ENCODE measurements around the gene ASTN2. TPM values are rescaled to one million over a fixed set of nuclear protein-coding genes. Genes with fewer than 3 reads are reported as not detected.
A peak's percentile ranks its signal among the peaks of the same experiment; 100 is the strongest.

The ASTN2 gene
- total RNA-seq, 1 donor from 2014 or later: 0.53 TPM

DNA sequence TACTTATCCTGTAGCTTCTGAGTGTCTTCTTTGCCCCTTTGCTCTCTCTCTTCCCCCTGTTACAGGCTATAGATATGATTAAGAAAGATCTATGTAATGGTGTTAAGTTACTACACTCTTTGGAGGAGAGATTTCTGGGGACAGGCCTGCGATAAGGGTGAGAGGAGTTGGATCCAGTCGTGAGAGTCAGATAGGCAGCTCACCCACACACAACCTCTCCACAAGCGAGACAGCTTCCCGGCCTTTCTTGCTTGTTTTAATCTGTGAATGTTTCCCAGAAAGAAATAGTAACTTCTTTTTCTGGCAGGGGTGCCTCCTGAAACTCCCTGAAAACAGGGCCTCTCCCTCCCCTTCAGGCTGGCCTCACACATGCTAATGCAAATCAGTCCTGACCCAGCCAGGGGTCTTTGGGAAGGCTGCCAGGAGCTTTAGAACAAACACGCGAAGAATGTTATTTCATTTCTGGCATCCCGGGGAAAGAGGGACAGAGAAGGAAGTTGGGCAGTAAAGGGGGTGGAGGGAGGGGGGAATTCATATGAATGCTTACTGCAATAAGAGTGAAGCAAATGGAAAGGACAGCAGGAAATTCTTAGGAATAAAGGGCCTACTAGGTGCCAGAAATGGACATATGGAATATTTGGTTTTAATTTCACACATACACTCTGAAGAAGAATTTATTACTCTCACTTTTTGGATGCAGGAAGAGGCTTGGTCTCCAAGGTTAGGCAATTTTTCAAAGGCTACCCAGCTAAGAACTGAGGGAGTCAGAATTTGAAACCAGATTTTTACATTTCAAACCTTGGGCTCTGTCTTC is 943.6 kb downstream of the ASTN2 start:
- FAIRE-seq (no peak), DNase-seq (ENCODE audit: low read depth) (no peak)
- Histone ChIP-seq H3K27me3 (ENCODE audit: control insufficient read depth, insufficient read depth, low read length) (no peaks in the 10 kb centered on the region), H3K4me3 (ENCODE audit: low read depth, low read length) (no peak overlapping the region), H3K36me3 (ENCODE audit: control insufficient read depth, insufficient read depth, low read length) (no peaks in the 10 kb centered on the region)
- no peak for TF ChIP-seq CTCF (IDR thresholded peaks at IDR 0.05; ENCODE audit: insufficient read depth, low read length, severe bottlenecking)

- Histone ChIP-seq H3K36me3 (ENCODE audit: control insufficient read depth, insufficient read depth, low read length) (no peaks in the 10 kb centered on the region), H3K27me3 (ENCODE audit: control insufficient read depth, insufficient read depth, low read length) (no peaks in the 10 kb centered on the region), H3K4me3 (ENCODE audit: low read depth, low read length) (no peak overlapping the region)
- FAIRE-seq (no peak), DNase-seq (ENCODE audit: low read depth) (no peak)
- no peak for TF ChIP-seq CTCF (IDR thresholded peaks at IDR 0.05; ENCODE audit: insufficient read depth, low read length, severe bottlenecking)
These were observed 945.9 kb downstream of the ASTN2 start for GRCh38 chr9:116468793-116469527.

DNA sequence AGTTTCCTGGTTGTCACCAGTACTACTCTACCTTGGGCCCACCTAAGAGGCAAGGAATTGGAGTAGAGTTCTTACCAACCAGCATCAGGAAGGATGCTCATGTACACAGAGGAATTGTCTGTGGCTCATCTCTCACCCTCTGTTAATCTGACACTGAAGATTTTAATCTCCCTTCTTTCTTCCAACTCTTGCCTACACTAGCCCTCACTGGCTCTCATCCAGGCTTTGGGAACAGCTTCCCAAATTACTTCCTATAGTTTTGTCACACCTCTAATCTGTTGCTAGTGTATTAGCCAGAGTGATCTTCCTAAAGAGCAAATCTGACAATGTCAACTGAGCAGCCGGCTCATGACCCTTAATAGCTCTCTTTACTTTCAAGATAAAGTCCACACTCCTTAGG is 946.5 kb downstream of the ASTN2 start:
- Histone ChIP-seq H3K27me3 (ENCODE audit: control insufficient read depth, insufficient read depth, low read length) (no peaks in the 10 kb centered on the region), H3K36me3 (ENCODE audit: control insufficient read depth, insufficient read depth, low read length) (no peaks in the 10 kb centered on the region), H3K4me3 (ENCODE audit: low read depth, low read length) (no peak overlapping the region)
- DNase-seq (ENCODE audit: low read depth) (no peak), FAIRE-seq (no peak)
- TF ChIP-seq CTCF (IDR thresholded peaks at IDR 0.05; ENCODE audit: insufficient read depth, low read length, severe bottlenecking): no peak

DNA sequence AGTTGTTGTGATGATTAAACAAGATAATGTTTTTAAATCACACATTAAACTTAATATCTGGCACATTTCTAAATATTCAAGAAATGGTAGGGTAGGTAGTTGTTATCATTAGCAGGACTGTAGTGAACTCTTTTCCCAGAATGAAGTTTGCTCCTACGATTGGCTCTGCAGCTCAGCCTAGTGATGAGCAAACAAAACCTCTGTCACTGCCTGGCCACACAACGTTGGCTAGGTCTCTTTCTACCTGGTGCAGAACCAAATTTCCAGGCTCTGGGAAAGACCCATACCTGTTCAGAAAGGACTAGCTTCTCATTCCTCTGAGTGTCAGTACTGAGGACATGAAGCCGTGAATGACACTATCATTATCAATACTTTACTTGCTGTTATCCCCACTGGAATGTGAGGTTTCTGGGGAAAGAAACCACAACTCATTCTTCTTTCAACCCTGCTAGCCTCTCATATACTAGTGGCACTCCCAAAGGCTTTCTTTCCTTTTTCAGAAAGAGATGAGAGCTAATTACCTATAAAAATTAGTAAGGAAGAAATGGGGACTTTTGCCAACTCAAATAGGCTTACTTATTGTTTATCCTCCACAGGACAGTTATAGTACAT is 947.0 kb downstream of the ASTN2 start:
- no peak for TF ChIP-seq CTCF (IDR thresholded peaks at IDR 0.05; ENCODE audit: insufficient read depth, low read length, severe bottlenecking)
- Histone ChIP-seq H3K36me3 (ENCODE audit: control insufficient read depth, insufficient read depth, low read length) (no peaks in the 10 kb centered on the region), H3K4me3 (ENCODE audit: low read depth, low read length) (no peak overlapping the region), H3K27me3 (ENCODE audit: control insufficient read depth, insufficient read depth, low read length) (no peaks in the 10 kb centered on the region)
- FAIRE-seq (no peak), DNase-seq (ENCODE audit: low read depth) (no peak)

GRCh38 chr9:116466271-116467235 is 948.3 kb downstream of the ASTN2 start:
- DNase-seq (ENCODE audit: low read depth) (no peak), FAIRE-seq (peak; percentile 36)
- no peak for TF ChIP-seq CTCF (IDR thresholded peaks at IDR 0.05; ENCODE audit: insufficient read depth, low read length, severe bottlenecking)

More at GRCh38 chr9:116466271-116467235, 948.3 kb downstream of the ASTN2 start:
- H3K4me3 ChIP-seq (ENCODE audit: low read depth, low read length): no peak overlapping the region
- no peaks in the 10 kb centered on the region for H3K36me3 ChIP-seq (ENCODE audit: control insufficient read depth, insufficient read depth, low read length)
- H3K27me3 ChIP-seq (ENCODE audit: control insufficient read depth, insufficient read depth, low read length): no peaks in the 10 kb centered on the region

Measured in bronchial epithelial cell (primary cell).